ENCODE data around the gene GALC. TPM values are rescaled to one million over a fixed set of nuclear protein-coding genes. Genes with fewer than 3 reads are reported as not detected.

GALC gene
- total RNA-seq, 1 donor from 2014 or later = 47.4 TPM

- TF ChIP-seq CTCF (IDR thresholded peaks at IDR 0.05) = no peak
- H3K27me3 ChIP-seq = no peaks in the 10 kb centered on the region
- no peak for ATAC-seq
- H3K9me3 ChIP-seq = no peaks in the 10 kb centered on the region
- no peaks in the 10 kb centered on the region for H3K4me1 ChIP-seq
- H3K36me3 ChIP-seq = peaks cover 48% of the 10 kb centered on the region
- H3K27ac ChIP-seq = no peak overlapping the region
- H3K4me3 ChIP-seq = no peak overlapping the region
- DNase-seq = no peak
- intact Hi-C loops (cut with DNase I) = no loop called here
Observed at GRCh38 chr14:87971010-87971409, 22.0 kb downstream of the GALC start.

GRCh38 chr14:87967496-87967895 lies 25.5 kb downstream of the GALC start:
- no peaks in the 10 kb centered on the region for H3K9me3 ChIP-seq
- ATAC-seq (no peak), DNase-seq (no peak)
- H3K4me3 ChIP-seq = no peak overlapping the region
- H3K4me1 ChIP-seq = no peaks in the 10 kb centered on the region
- H3K36me3 ChIP-seq = peaks cover 42% of the 10 kb centered on the region
- no peaks in the 10 kb centered on the region for H3K27me3 ChIP-seq
- H3K27ac ChIP-seq = no peak overlapping the region
- intact Hi-C loops (cut with DNase I) = no loop called here
- no peak for TF ChIP-seq CTCF (IDR thresholded peaks at IDR 0.05)

GRCh38 chr14:87966816-87967215 lies 26.2 kb downstream of the GALC start:
- ATAC-seq (no peak), DNase-seq (no peak)
- Histone ChIP-seq H3K4me3 (no peak overlapping the region), H3K9me3 (no peaks in the 10 kb centered on the region), H3K27me3 (no peaks in the 10 kb centered on the region), H3K27ac (no peak overlapping the region), H3K36me3 (peaks cover 47% of the 10 kb centered on the region), H3K4me1 (no peaks in the 10 kb centered on the region)
- no peak for TF ChIP-seq CTCF (IDR thresholded peaks at IDR 0.05)
- intact Hi-C loops (cut with DNase I) = no loop called here

GRCh38 chr14:87961246-87961645 lies 31.7 kb downstream of the GALC start:
- H3K4me1 ChIP-seq = no peaks in the 10 kb centered on the region
- no peak for TF ChIP-seq CTCF (IDR thresholded peaks at IDR 0.05)
- H3K4me3 ChIP-seq = no peak overlapping the region
- peaks cover 52% of the 10 kb centered on the region for H3K36me3 ChIP-seq
- ATAC-seq = no peak
- intact Hi-C loops (cut with DNase I) = no loop called here
- H3K27ac ChIP-seq = no peak overlapping the region
- no peaks in the 10 kb centered on the region for H3K9me3 ChIP-seq
- no peaks in the 10 kb centered on the region for H3K27me3 ChIP-seq
- no peak for DNase-seq

- ATAC-seq = peak; percentile 61
- no peaks in the 10 kb centered on the region for H3K9me3 ChIP-seq
- DNase-seq = no peak
- H3K27ac ChIP-seq = no peak overlapping the region
- no peak overlapping the region for H3K4me3 ChIP-seq
- intact Hi-C loops (cut with DNase I) = no loop called here
- peaks cover 53% of the 10 kb centered on the region for H3K36me3 ChIP-seq
- H3K4me1 ChIP-seq = no peaks in the 10 kb centered on the region
- H3K27me3 ChIP-seq = no peaks in the 10 kb centered on the region
- TF ChIP-seq CTCF (IDR thresholded peaks at IDR 0.05) = no peak
Observed at GRCh38 chr14:87960013-87960787, 32.8 kb downstream of the GALC start.
